ENCODE results near the gene GGCT.
A peak's percentile ranks its signal among the peaks of the same experiment; 100 is the strongest.

The GGCT gene

DNA sequence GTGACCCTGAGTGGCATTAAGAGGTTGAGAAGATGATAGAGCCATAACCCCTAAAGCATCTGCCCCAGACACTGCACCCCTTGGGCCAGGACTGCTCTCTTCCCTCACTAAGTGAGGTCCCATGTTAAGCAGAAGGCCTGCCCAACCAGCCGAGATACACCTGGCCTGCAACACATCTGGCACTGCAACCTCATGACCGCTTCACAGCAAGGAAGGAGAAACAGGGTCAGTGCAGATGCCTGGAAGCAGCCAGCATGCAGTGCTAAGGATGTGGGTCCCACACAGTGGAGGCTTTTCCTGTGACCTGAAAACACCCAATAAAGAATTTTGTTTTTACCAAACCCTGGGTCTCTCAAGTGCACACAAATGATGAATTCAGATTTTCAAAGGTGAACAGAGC lies 33.4 kb downstream of the GGCT start:
- H3K27ac ChIP-seq (replicated peaks; ENCODE audit: low read length) = peak overlapping the region; percentile 47

DNA sequence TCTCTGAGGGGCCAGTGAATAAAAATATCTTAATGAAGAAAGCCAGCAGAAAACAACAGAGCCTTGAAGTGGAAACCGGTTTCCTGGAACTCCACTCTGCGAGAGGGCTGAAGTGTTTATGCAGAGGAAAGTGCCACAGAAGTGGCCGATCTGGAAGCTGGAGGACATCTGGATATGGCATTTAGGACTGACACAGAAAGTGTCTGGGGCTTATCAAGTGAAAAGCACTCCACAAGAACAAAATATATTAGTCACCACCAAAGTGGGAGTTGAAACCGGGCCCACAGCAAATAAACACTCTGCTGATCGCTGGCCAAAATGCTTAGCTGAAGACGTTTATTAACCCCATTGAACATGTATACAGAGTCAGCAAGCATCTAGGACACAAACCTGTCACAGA lies 33.9 kb downstream of the GGCT start:
- no peak for DNase-seq (ENCODE audit: low spot score)
- H2AFZ ChIP-seq (ENCODE audit: low read length) = no peak overlapping the region

More for the DNA sequence above, 33.4 kb downstream of the GGCT start:
- Histone ChIP-seq H3K4me2 (ENCODE audit: insufficient read depth, low read length, poor library complexity, severe bottlenecking) (no peak overlapping the region), H2BK15ac (ENCODE audit: low read length) (peak overlapping the region; percentile 40), H2AK5ac (ENCODE audit: low read depth, low read length) (peak overlapping the region; percentile 11), H2BK120ac (ENCODE audit: low read depth, low read length) (no peak overlapping the region), H3K4ac (ENCODE audit: low read length) (no peak overlapping the region), H2BK5ac (ENCODE audit: low read length) (no peak overlapping the region), H3K27me3 (ENCODE audit: control insufficient read depth in 3 of 3, insufficient read depth in 3 of 3, low read depth in 1 of 3, low read length in 3 of 3) (no peaks in the 10 kb centered on the region), H3K4me1 (ENCODE audit: control insufficient read depth in 2 of 2, insufficient read depth in 1 of 2, low read depth in 1 of 2, low read length in 2 of 2) (peaks cover 20 to 24% of the 10 kb centered on the region in 2 donors), H3K9ac (ENCODE audit: low read depth, low read length, poor library complexity) (no peak overlapping the region), H3K4me3 (ENCODE audit: low read length in 2 of 2) (no peak overlapping the region), H2BK12ac (ENCODE audit: low read length) (no peak overlapping the region), H3K36me3 (replicated peaks in 1 of 2; ENCODE audit: control insufficient read depth in 2 of 2, insufficient read depth in 2 of 2, low read length in 2 of 2) (no peaks in the 10 kb centered on the region), H3K14ac (ENCODE audit: low read length) (no peak overlapping the region), H3K79me1 (ENCODE audit: low read depth, low read length) (no peaks in the 10 kb centered on the region), H4K8ac (ENCODE audit: low read depth, low read length) (no peak overlapping the region), H3K18ac (ENCODE audit: low read length) (peak overlapping the region; percentile 88), H2AFZ (ENCODE audit: low read length) (no peak overlapping the region), H4K91ac (ENCODE audit: low read depth, low read length, poor library complexity) (no peak overlapping the region), H3K9me3 (replicated peaks in 1 of 2; ENCODE audit: control insufficient read depth in 2 of 2, insufficient read depth in 1 of 2, low read depth in 1 of 2, low read length in 2 of 2) (no peaks in the 10 kb centered on the region), H3K23ac (ENCODE audit: low read depth, low read length, poor library complexity) (no peak overlapping the region)
- WGBS, 2 donors (ENCODE audit: extremely low coverage in 2 of 2, insufficient read length in 2 of 2, insufficient replicate concordance in 1 of 2) = no CpG with 5 or more reads among the region's 2 CpGs
- no peak for DNase-seq (ENCODE audit: low spot score)

DNA sequence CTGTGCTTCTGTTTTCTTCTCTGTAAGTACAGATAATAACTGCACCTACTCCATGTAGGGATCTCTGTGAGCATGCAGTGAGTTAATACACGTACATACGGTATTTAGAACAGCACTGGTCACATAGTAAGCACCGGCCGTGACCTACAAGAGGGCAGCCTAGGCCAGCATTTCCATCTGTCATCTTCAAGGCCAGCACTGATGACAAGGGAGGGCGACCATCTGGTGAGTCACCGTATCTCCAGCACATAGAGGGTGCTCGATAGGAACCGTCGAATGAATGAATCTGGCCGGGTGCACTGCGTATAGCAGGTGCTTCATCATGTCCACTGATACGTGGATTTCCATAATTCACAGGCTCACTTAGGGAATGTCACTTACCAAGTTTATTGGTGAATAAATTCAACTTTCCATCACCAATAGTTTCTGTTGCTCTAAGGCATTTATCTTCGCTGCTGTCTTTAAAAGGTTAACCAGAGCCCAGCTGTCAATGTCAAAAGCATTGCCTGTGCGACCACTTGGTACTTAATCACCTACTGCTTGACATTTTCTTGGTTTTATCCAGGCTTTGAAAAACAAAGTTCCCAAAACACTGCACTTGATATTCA lies 34.4 kb downstream of the GGCT start:
- Histone ChIP-seq H3K27me3 (ENCODE audit: control insufficient read depth in 3 of 3, insufficient read depth in 3 of 3, low read depth in 1 of 3, low read length in 3 of 3) (no peaks in the 10 kb centered on the region), H2BK12ac (ENCODE audit: low read length) (no peak overlapping the region), H3K4me1 (ENCODE audit: control insufficient read depth in 2 of 2, insufficient read depth in 1 of 2, low read depth in 1 of 2, low read length in 2 of 2) (peaks cover 20 to 24% of the 10 kb centered on the region in 2 donors), H3K9ac (ENCODE audit: low read depth, low read length, poor library complexity) (no peak overlapping the region), H3K27ac (replicated peaks; ENCODE audit: low read length) (no peak overlapping the region), H4K8ac (ENCODE audit: low read depth, low read length) (no peak overlapping the region), H3K18ac (ENCODE audit: low read length) (peak overlapping the region; percentile 23), H3K9me3 (replicated peaks in 1 of 2; ENCODE audit: control insufficient read depth in 2 of 2, insufficient read depth in 1 of 2, low read depth in 1 of 2, low read length in 2 of 2) (no peaks in the 10 kb centered on the region), H3K4me2 (ENCODE audit: insufficient read depth, low read length, poor library complexity, severe bottlenecking) (no peak overlapping the region), H3K23ac (ENCODE audit: low read depth, low read length, poor library complexity) (no peak overlapping the region), H2BK120ac (ENCODE audit: low read depth, low read length) (no peak overlapping the region), H3K14ac (ENCODE audit: low read length) (no peak overlapping the region), H4K91ac (ENCODE audit: low read depth, low read length, poor library complexity) (no peak overlapping the region), H2BK15ac (ENCODE audit: low read length) (no peak overlapping the region), H3K79me1 (ENCODE audit: low read depth, low read length) (no peaks in the 10 kb centered on the region), H3K4me3 (ENCODE audit: low read length in 2 of 2) (no peak overlapping the region), H2BK5ac (ENCODE audit: low read length) (no peak overlapping the region), H3K36me3 (replicated peaks in 1 of 2; ENCODE audit: control insufficient read depth in 2 of 2, insufficient read depth in 2 of 2, low read length in 2 of 2) (no peaks in the 10 kb centered on the region), H2AFZ (ENCODE audit: low read length) (no peak overlapping the region), H2AK5ac (ENCODE audit: low read depth, low read length) (no peak overlapping the region), H3K4ac (ENCODE audit: low read length) (no peak overlapping the region)
- DNase-seq (ENCODE audit: low spot score) = no peak
- no CpG with 5 or more reads among the region's 14 CpGs for WGBS, 2 donors (ENCODE audit: extremely low coverage in 2 of 2, insufficient read length in 2 of 2, insufficient replicate concordance in 1 of 2)

More for the DNA sequence above, 33.9 kb downstream of the GGCT start:
- Histone ChIP-seq H3K79me1 (ENCODE audit: low read depth, low read length) (no peaks in the 10 kb centered on the region), H3K9me3 (replicated peaks in 1 of 2; ENCODE audit: control insufficient read depth in 2 of 2, insufficient read depth in 1 of 2, low read depth in 1 of 2, low read length in 2 of 2) (no peaks in the 10 kb centered on the region), H2AK5ac (ENCODE audit: low read depth, low read length) (no peak overlapping the region), H2BK12ac (ENCODE audit: low read length) (no peak overlapping the region), H3K4ac (ENCODE audit: low read length) (no peak overlapping the region), H3K4me3 (ENCODE audit: low read length in 2 of 2) (no peak overlapping the region), H3K4me1 (ENCODE audit: control insufficient read depth in 2 of 2, insufficient read depth in 1 of 2, low read depth in 1 of 2, low read length in 2 of 2) (peaks cover 20 to 24% of the 10 kb centered on the region in 2 donors), H2BK120ac (ENCODE audit: low read depth, low read length) (no peak overlapping the region), H3K14ac (ENCODE audit: low read length) (no peak overlapping the region), H3K27me3 (ENCODE audit: control insufficient read depth in 3 of 3, insufficient read depth in 3 of 3, low read depth in 1 of 3, low read length in 3 of 3) (no peaks in the 10 kb centered on the region), H2BK5ac (ENCODE audit: low read length) (no peak overlapping the region), H3K36me3 (replicated peaks in 1 of 2; ENCODE audit: control insufficient read depth in 2 of 2, insufficient read depth in 2 of 2, low read length in 2 of 2) (no peaks in the 10 kb centered on the region), H3K9ac (ENCODE audit: low read depth, low read length, poor library complexity) (no peak overlapping the region), H4K91ac (ENCODE audit: low read depth, low read length, poor library complexity) (no peak overlapping the region), H4K8ac (ENCODE audit: low read depth, low read length) (no peak overlapping the region), H2BK15ac (ENCODE audit: low read length) (no peak overlapping the region), H3K27ac (replicated peaks; ENCODE audit: low read length) (no peak overlapping the region), H3K4me2 (ENCODE audit: insufficient read depth, low read length, poor library complexity, severe bottlenecking) (no peak overlapping the region), H3K23ac (ENCODE audit: low read depth, low read length, poor library complexity) (no peak overlapping the region), H3K18ac (ENCODE audit: low read length) (no peak overlapping the region)
- no CpG with 5 or more reads among the region's 6 CpGs for WGBS, 2 donors (ENCODE audit: extremely low coverage in 2 of 2, insufficient read length in 2 of 2, insufficient replicate concordance in 1 of 2)

DNA sequence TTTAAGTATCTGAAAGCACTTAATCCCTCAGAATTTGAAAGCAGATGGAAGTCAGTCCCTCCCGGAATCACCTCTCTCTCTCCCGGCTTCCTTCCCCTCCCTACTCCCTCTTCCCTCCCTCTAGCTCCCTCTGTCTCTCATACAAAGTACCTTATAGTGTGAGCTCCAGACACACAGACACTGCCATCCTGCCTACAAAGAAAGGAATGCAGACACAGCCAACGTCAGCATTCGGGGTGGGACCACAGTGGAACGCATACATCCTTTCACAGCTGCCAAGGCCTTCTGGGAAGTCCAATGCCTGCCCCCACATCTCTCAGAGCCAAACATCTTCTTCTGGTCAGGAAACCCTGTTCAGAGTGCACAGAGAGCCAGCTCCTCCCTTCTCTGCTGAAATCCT lies 35.3 kb downstream of the GGCT start:
- no peak overlapping the region for H2AK5ac ChIP-seq (ENCODE audit: low read depth, low read length)
- H2BK15ac ChIP-seq (ENCODE audit: low read length) = no peak overlapping the region
- H3K18ac ChIP-seq (ENCODE audit: low read length) = no peak overlapping the region
- no peaks in the 10 kb centered on the region for H3K27me3 ChIP-seq (ENCODE audit: control insufficient read depth in 3 of 3, insufficient read depth in 3 of 3, low read depth in 1 of 3, low read length in 3 of 3)
- H3K4ac ChIP-seq (ENCODE audit: low read length) = no peak overlapping the region
- peak overlapping the region; percentile 39 for H3K27ac ChIP-seq (replicated peaks; ENCODE audit: low read length)
- H3K9me3 ChIP-seq (replicated peaks in 1 of 2; ENCODE audit: control insufficient read depth in 2 of 2, insufficient read depth in 1 of 2, low read depth in 1 of 2, low read length in 2 of 2) = no peaks in the 10 kb centered on the region
- H2BK5ac ChIP-seq (ENCODE audit: low read length) = no peak overlapping the region
- H2AFZ ChIP-seq (ENCODE audit: low read length) = peak overlapping the region; percentile 68
- H4K8ac ChIP-seq (ENCODE audit: low read depth, low read length) = no peak overlapping the region
- no CpG with 5 or more reads among the region's 5 CpGs for WGBS, 2 donors (ENCODE audit: extremely low coverage in 2 of 2, insufficient read length in 2 of 2, insufficient replicate concordance in 1 of 2)
- H3K14ac ChIP-seq (ENCODE audit: low read length) = no peak overlapping the region
- H3K4me2 ChIP-seq (ENCODE audit: insufficient read depth, low read length, poor library complexity, severe bottlenecking) = no peak overlapping the region
- no peaks in the 10 kb centered on the region for H3K79me1 ChIP-seq (ENCODE audit: low read depth, low read length)
- peaks cover 20 to 24% of the 10 kb centered on the region in 2 donors for H3K4me1 ChIP-seq (ENCODE audit: control insufficient read depth in 2 of 2, insufficient read depth in 1 of 2, low read depth in 1 of 2, low read length in 2 of 2)
- H2BK120ac ChIP-seq (ENCODE audit: low read depth, low read length) = no peak overlapping the region
- peak; percentile 58 for DNase-seq (ENCODE audit: low spot score)
- no peak overlapping the region for H3K4me3 ChIP-seq (ENCODE audit: low read length in 2 of 2)
- no peak overlapping the region for H3K9ac ChIP-seq (ENCODE audit: low read depth, low read length, poor library complexity)
- H4K91ac ChIP-seq (ENCODE audit: low read depth, low read length, poor library complexity) = no peak overlapping the region
- no peaks in the 10 kb centered on the region for H3K36me3 ChIP-seq (replicated peaks in 1 of 2; ENCODE audit: control insufficient read depth in 2 of 2, insufficient read depth in 2 of 2, low read length in 2 of 2)
- no peak overlapping the region for H2BK12ac ChIP-seq (ENCODE audit: low read length)
- H3K23ac ChIP-seq (ENCODE audit: low read depth, low read length, poor library complexity) = no peak overlapping the region

Data from neuronal stem cell (in vitro differentiated cells).